Right cardiac atrium (tissue), 5 donors: ENCODE measurements around the gene INPP4B. TPM values are rescaled to one million over a fixed set of nuclear protein-coding genes. Genes with fewer than 3 reads are reported as not detected.
A peak's percentile ranks its signal among the peaks of the same experiment; 100 is the strongest.

Source experiments
- ATAC-seq, 2 donors: fragments of 200-7000 bp; cut with Tn5 transposase; one replicate each; pipeline versions ENCODE4 v1.8.0 to v1.9.1; 2020; ENCODE audit warnings: moderate library complexity in 2 of 2, mild to moderate bottlenecking in 1 of 2
- DNase-seq, 3 donors: peaks; one replicate each; pipeline ENCODE4 v3.0.0-alpha.2; 2020
- H3K27ac ChIP-seq: one replicate; pipeline ENCODE4 v1.5.1; 2013; ENCODE audit warnings: mild to moderate bottlenecking, low read length, control low read depth, moderate library complexity
- H3K27me3 ChIP-seq: one replicate; pipeline ENCODE4 v1.6.1; 2013; ENCODE audit not compliant: control insufficient read depth, insufficient read depth
- H3K4me1 ChIP-seq: one replicate; pipeline ENCODE4 v1.6.1; 2013; ENCODE audit warnings: low read length; ENCODE audit not compliant: control insufficient read depth, insufficient read depth
- H3K4me3 ChIP-seq: one replicate; pipeline ENCODE4 v1.5.1; 2013; ENCODE audit warnings: low read length, control low read depth
- H3K9me3 ChIP-seq: one replicate; pipeline ENCODE4 v1.6.1; 2013; ENCODE audit warnings: low read length; ENCODE audit not compliant: control insufficient read depth
- WGBS: extraction: QIAGEN DNeasy Blood & Tissue Kit; methylation state at CpG from one replicate; pipeline ENCODE4 v1.1.7; 2013; 5-methylcytosine and 5-hydroxymethylcytosine counted together
- intact Hi-C, 4 donors: fragments of 100-400 bp; cut with DNase I; formaldehyde crosslinking; loops; one replicate each; pipeline versions ENCODE4 v1.11.0 to v1.14.0; 2022 to 2023
- polyA plus RNA-seq: library from polyadenylated mRNA; stranded (reverse); fragments of 200-250 nt; gene quantifications from one replicate; pipeline ENCODE4 v1.2.3, GENCODE V29; 2013
- total RNA-seq, 4 donors: library from RNA; stranded (reverse); fragmentation: NEBNext Ultra II Directional; extraction: Animal tissue kit (Norgen Biotek cat#: 25700); gene quantifications; one replicate each; pipeline ENCODE4 v1.2.1, GENCODE V29; 2021
- donor health status: healthy with polysubstance abuse.
- donor health status: DM: no; HTN: yes; CAD: no.
- donor health status: DM: no; HTN: no; CAD: no.
- donor health status: DM: no; HTN: yes; CAD: no; lungs with severe emphysema.
- donor health status: DM: yes; HTN: yes; CAD: no.

INPP4B gene
- total and polyA plus RNA-seq, 5 donors: 2.9 to 13.2 (median 7.0) TPM

- ATAC-seq: no peak
- Histone ChIP-seq H3K4me1 (no peaks in the 10 kb centered on the region), H3K27ac (no peak overlapping the region), H3K27me3 (no peaks in the 10 kb centered on the region), H3K9me3 (no peaks in the 10 kb centered on the region), H3K4me3 (no peak overlapping the region)
- no peak for DNase-seq
- WGBS: 50% methylated on average over 1 of the region's 1 CpG
- intact Hi-C loops: no loop called here
Observed at GRCh38 chr4:142781114-142781513, 65.0 kb downstream of the INPP4B start.

- intact Hi-C loops: no loop called here
- 60% methylated on average over 1 of the region's 1 CpG for WGBS
- H3K4me3 ChIP-seq: no peak overlapping the region
- DNase-seq: no peak
- no peak overlapping the region for H3K27ac ChIP-seq
- no peaks in the 10 kb centered on the region for H3K9me3 ChIP-seq
- H3K4me1 ChIP-seq: no peaks in the 10 kb centered on the region
- ATAC-seq: no peak
- H3K27me3 ChIP-seq: no peaks in the 10 kb centered on the region
Observed at GRCh38 chr4:142778900-142779299, 67.2 kb downstream of the INPP4B start.

- WGBS: 88% methylated on average over 1 of the region's 1 CpG
- H3K4me1 ChIP-seq: no peaks in the 10 kb centered on the region
- no peaks in the 10 kb centered on the region for H3K9me3 ChIP-seq
- intact Hi-C loops: no loop called here
- no peak for DNase-seq
- H3K4me3 ChIP-seq: no peak overlapping the region
- H3K27ac ChIP-seq: no peak overlapping the region
- no peak for ATAC-seq
- no peaks in the 10 kb centered on the region for H3K27me3 ChIP-seq
Observed at GRCh38 chr4:142778430-142778829, 67.7 kb downstream of the INPP4B start.

- no peak overlapping the region for H3K4me3 ChIP-seq
- DNase-seq: no peak
- no peaks in the 10 kb centered on the region for H3K9me3 ChIP-seq
- H3K4me1 ChIP-seq: no peaks in the 10 kb centered on the region
- no peak for ATAC-seq
- 90% methylated on average over 4 of the region's 4 CpGs for WGBS
- no peak overlapping the region for H3K27ac ChIP-seq
- intact Hi-C loops: no loop called here
- H3K27me3 ChIP-seq: no peaks in the 10 kb centered on the region
Observed at GRCh38 chr4:142777045-142777743, 68.9 kb downstream of the INPP4B start.

GRCh38 chr4:142776026-142776425 is 70.1 kb downstream of the INPP4B start:
- WGBS: 88% methylated on average over 2 of the region's 2 CpGs
- no peak for ATAC-seq

GRCh38 chr4:142773505-142773904 is 72.6 kb downstream of the INPP4B start:
- intact Hi-C loops: no loop called here
- Histone ChIP-seq H3K27me3 (no peaks in the 10 kb centered on the region), H3K9me3 (no peaks in the 10 kb centered on the region), H3K4me3 (no peak overlapping the region), H3K27ac (no peak overlapping the region), H3K4me1 (no peaks in the 10 kb centered on the region)
- WGBS: 81% methylated on average over 2 of the region's 2 CpGs
- DNase-seq (no peak), ATAC-seq (no peak)

More at GRCh38 chr4:142776026-142776425, 70.1 kb downstream of the INPP4B start:
- H3K4me3 ChIP-seq: no peak overlapping the region
- no peaks in the 10 kb centered on the region for H3K9me3 ChIP-seq
- intact Hi-C loops: no loop called here
- H3K4me1 ChIP-seq: no peaks in the 10 kb centered on the region
- no peaks in the 10 kb centered on the region for H3K27me3 ChIP-seq
- DNase-seq: no peak
- no peak overlapping the region for H3K27ac ChIP-seq

GRCh38 chr4:142762280-142762679 is 83.8 kb downstream of the INPP4B start:
- no peak for ATAC-seq
- no peaks in the 10 kb centered on the region for H3K4me1 ChIP-seq
- no peaks in the 10 kb centered on the region for H3K9me3 ChIP-seq
- intact Hi-C loops: no loop called here
- no peak for DNase-seq
- no peak overlapping the region for H3K4me3 ChIP-seq
- no peak overlapping the region for H3K27ac ChIP-seq
- no peaks in the 10 kb centered on the region for H3K27me3 ChIP-seq
- 84% methylated on average over 2 of the region's 2 CpGs for WGBS

GRCh38 chr4:142752202-142752786 is 93.8 kb downstream of the INPP4B start:
- 42% methylated on average over 6 of the region's 6 CpGs for WGBS
- Histone ChIP-seq H3K4me1 (peaks cover 3% of the 10 kb centered on the region), H3K9me3 (no peaks in the 10 kb centered on the region), H3K27ac (no peak overlapping the region), H3K4me3 (no peak overlapping the region), H3K27me3 (no peaks in the 10 kb centered on the region)
- ATAC-seq (no peak), DNase-seq (no peak)
- intact Hi-C loops: no loop called here

GRCh38 chr4:142743121-142743825 is 102.8 kb downstream of the INPP4B start:
- H3K4me1 ChIP-seq: no peaks in the 10 kb centered on the region
- ATAC-seq (peak; percentile 88 to 97), DNase-seq (no peak)
- H3K4me3 ChIP-seq: no peak overlapping the region
- intact Hi-C loops: no loop called here
- no peak overlapping the region for H3K27ac ChIP-seq
- no peaks in the 10 kb centered on the region for H3K27me3 ChIP-seq
- no peaks in the 10 kb centered on the region for H3K9me3 ChIP-seq

GRCh38 chr4:142741995-142742394 is 104.1 kb downstream of the INPP4B start:
- H3K4me1 ChIP-seq: no peaks in the 10 kb centered on the region
- H3K27me3 ChIP-seq: no peaks in the 10 kb centered on the region
- intact Hi-C loops: no loop called here
- H3K4me3 ChIP-seq: no peak overlapping the region
- H3K9me3 ChIP-seq: no peaks in the 10 kb centered on the region
- no peak overlapping the region for H3K27ac ChIP-seq
- DNase-seq (no peak), ATAC-seq (no peak)
- WGBS: 76% methylated on average over 1 of the region's 1 CpG

GRCh38 chr4:142728233-142728632 is 117.9 kb downstream of the INPP4B start:
- intact Hi-C loops: loop anchor here in 2 of 4 donors (10.0 kb wide), 2 partner anchors 373 to 603 kb away; no protein-coding TSS in a partner anchor
- no peak for ATAC-seq
- WGBS: 91% methylated on average over 2 of the region's 2 CpGs

More at GRCh38 chr4:142728233-142728632, 117.9 kb downstream of the INPP4B start:
- Histone ChIP-seq H3K4me1 (no peaks in the 10 kb centered on the region), H3K9me3 (no peaks in the 10 kb centered on the region), H3K27me3 (no peaks in the 10 kb centered on the region), H3K4me3 (no peak overlapping the region), H3K27ac (no peak overlapping the region)
- DNase-seq: no peak
